ENCODE data around the gene IFNA1.

GRCh38 chr9:21440139-21440538 lies at the start of gene IFNA1:
- TF ChIP-seq CTCF (IDR thresholded peaks at IDR 0.05) (no peak), POLR2A (IDR thresholded peaks at IDR 0.05) (no peak)

Measured in esophagus squamous epithelium (tissue), 4 donors.